ENCODE data around the gene KRTAP4-4.
"Not testable (repeated sequence)": the region's sequence is repeated elsewhere in the genome, so short reads cannot be mapped to it uniquely, and the experiment has no call there.

The KRTAP4-4 gene

GRCh38 chr17:41147531-41148204, 12.9 kb downstream of the KRTAP4-4 start:
- no peak for DNase-seq

GRCh38 chr17:41145261-41145660, 15.3 kb downstream of the KRTAP4-4 start:
- no peak for DNase-seq

- no peak for DNase-seq
Observed at GRCh38 chr17:41144846-41145245, 15.7 kb downstream of the KRTAP4-4 start.

DNA sequence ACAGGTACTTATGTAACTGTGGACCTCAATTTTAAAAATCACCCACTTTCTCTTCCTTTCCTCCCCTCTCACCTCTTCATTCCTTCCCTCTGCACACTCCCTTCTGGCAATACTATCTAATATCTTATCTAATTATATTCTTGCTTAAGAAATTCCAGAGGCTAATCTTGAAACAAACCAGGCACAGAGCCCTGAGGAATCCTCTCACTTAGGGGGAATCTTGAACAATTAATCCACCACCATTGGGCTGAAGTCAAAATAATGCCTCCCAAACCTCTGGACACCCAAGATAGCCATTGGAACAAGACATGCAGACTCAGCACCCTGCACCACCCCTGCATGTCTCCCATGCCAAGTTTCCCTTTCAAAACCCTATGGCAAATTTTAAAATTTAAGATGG, 19.2 kb downstream of the KRTAP4-4 start:
- DNase-seq = no peak

DNA sequence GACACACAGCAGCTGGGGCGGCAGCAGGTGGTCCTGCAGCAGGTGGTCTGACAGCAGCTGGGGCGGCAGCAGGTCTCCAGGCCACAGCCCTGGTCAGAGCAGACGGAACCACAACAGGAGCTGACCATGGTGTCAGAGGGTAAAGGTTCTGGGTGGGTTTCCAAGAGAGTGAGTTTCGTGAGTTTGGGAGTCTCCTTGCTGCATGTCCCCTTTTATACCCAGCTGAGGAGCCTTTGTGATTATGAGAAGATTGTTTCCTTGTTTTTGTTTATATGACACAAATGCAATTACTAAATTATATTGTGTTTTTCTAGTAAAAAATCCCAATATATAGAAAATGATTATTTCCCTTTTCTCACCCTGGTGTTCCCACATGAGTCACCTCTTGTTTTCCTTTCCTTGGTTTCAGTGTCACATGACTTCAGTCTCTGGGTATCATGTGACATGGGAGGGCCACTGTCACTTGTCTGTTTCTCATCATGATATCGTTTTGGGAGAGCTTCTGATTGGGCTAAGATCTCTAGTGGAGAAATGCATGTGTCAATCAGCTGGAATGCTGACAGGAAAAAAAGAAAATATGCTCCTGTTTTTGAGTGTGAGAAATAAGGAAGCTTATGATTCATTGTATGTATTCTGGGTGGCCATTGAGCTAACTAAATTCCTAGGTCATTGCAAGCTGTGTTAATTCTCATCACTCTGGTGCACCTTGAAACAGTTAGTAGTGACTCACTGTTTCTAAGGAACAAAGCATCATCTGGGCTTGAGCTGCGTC, 20.0 kb downstream of the KRTAP4-4 start, which contains the start of gene KRTAP4-6:
Gene KRTAP4-6, minus strand, starts transcription at position 185 of the 772 bp plus-strand sequence. Its CDS starts 57 bp downstream, at position 128.
- no peak for DNase-seq

- DNase-seq = not testable (repeated sequence)
Observed at GRCh38 chr17:41139865-41140264, 20.7 kb downstream of the KRTAP4-4 start.

GRCh38 chr17:41133880-41134735, 26.4 kb downstream of the KRTAP4-4 start:
- no peak for DNase-seq

- DNase-seq = no peak
Observed at GRCh38 chr17:41131979-41132378, 28.6 kb downstream of the KRTAP4-4 start.

GRCh38 chr17:41127371-41127770, 33.2 kb downstream of the KRTAP4-4 start:
- no peak for DNase-seq

DNA sequence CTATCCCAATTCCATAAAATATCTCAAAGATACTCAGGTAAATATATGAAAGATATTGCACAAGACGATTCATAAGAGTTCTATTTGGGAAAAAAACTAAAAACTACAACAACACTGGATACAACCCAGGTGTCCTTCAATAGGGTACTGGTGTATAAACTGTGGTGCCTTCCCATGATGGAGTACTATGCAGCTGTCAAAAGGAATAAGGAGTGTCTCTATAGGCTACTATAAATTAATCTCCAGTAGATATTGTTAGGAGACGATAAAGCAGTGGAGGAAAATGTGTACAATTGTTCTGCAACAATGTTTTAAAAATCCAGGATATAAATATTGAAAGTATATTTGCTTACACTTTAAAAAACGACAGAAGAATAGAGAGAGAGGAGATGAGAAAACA, 34.1 kb downstream of the KRTAP4-4 start:
- DNase-seq = no peak

DNA sequence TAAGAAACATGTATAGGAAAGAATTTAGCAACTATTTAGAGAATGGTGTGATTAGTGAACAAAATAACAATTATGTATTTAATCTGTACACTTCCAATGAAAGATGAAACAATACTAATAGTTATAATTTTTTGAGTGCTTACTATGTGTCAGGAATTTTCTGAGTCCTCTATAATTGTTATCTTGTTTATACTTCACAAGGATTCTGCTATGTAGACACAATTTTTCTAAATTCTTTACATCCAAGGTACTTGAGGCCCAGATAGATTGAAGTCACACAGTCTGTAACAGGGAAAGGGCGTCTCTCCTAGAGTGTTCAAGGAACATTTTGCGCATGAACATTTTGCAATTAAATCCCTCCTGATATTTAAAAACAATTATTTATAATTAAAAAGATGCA, 35.5 kb downstream of the KRTAP4-4 start:
- no peak for DNase-seq

DNA sequence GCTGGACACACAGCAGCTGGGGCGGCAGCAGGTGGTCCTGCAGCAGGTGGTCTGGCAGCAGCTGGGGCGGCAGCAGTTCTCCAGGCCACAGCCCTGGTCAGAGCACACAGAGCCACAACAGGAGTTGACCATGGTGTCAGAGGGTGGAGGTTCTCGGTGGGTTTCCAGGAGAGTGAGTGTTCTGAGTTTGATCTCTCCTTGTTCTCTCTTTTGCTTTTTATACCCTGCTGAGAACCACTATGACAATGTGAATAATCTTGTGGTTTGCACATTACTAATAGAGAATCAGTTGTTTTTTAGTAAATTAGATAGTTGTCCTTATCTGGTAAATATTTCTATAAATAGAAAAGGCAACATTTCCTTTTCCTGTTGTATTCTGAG, 36.6 kb downstream of the KRTAP4-4 start, which contains the start of gene KRTAP4-12:
Gene KRTAP4-12, minus strand, starts transcription at position 192 of the 381 bp plus-strand sequence. Its CDS starts 60 bp downstream, at position 132.
- not testable (repeated sequence) for DNase-seq

- DNase-seq = not testable (repeated sequence)
Observed at GRCh38 chr17:41123292-41123990, 37.1 kb downstream of the KRTAP4-4 start.

GRCh38 chr17:41121742-41122141, 38.8 kb downstream of the KRTAP4-4 start:
- DNase-seq = no peak

- peak; percentile 21 for DNase-seq
Observed at GRCh38 chr17:41119696-41120690, 40.6 kb downstream of the KRTAP4-4 start.

GRCh38 chr17:41118721-41119120, 41.8 kb downstream of the KRTAP4-4 start:
- no peak for DNase-seq

GRCh38 chr17:41117846-41118386, 42.6 kb downstream of the KRTAP4-4 start, which contains the start of gene KRTAP4-11:
TSS of gene KRTAP4-11 (minus strand) at chr17:41118373. CDS start at chr17:41118315, 58 bp downstream.
- not testable (repeated sequence) for DNase-seq

DNA sequence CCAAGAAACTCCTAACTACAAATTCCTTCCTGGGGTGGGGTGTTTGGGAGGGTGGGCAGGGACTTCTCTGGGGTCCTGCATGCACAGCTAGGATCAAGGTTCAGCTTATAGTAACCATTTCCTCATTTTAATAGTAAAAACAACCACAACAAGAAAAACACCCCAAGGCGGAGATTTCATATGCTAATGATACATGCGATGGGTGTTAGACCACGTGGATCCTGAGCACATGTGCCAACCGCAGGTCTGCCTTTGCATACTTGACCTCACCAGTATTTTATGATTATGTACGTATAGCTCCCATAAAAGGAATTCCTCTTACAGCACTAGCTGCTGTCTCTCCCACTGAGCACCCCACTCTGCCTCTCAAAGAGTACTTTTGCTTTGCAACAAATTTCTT, 44.3 kb downstream of the KRTAP4-4 start:
- no peak for DNase-seq

GRCh38 chr17:41111151-41111885, 49.2 kb downstream of the KRTAP4-4 start:
- no peak for DNase-seq
